Fibroblast of pulmonary artery (primary cell): ENCODE data around the gene OAF.

Experiments used
- DNase-seq: peaks from one replicate; pipeline ENCODE4 v3.0.0-alpha.2; 2010; ENCODE audit warnings: low read depth
- H3K4me3 ChIP-seq: replicated peaks from 2 replicates; pipeline ENCODE4 v1.5.1; 2011; ENCODE audit warnings: low read depth, mild to moderate bottlenecking, control low read depth, low read length, moderate library complexity
- CTCF ChIP-seq: IDR thresholded peaks from 2 replicates; pipeline ENCODE4 v1.5.1; 2011; ENCODE audit warnings: mild to moderate bottlenecking, control low read depth, low read length, inconsistent platforms; ENCODE audit errors: missing control alignments

Gene OAF

GRCh38 chr11:120205596-120206161, 5.2 kb upstream of the OAF start:
- TF ChIP-seq CTCF: no peak
- peak; percentile 66 for DNase-seq
- no peak overlapping the region for H3K4me3 ChIP-seq

GRCh38 chr11:120207512-120207911, 3.3 kb upstream of the OAF start:
- DNase-seq: no peak
- no peak overlapping the region for H3K4me3 ChIP-seq
- no peak for TF ChIP-seq CTCF

- H3K4me3 ChIP-seq: no peak overlapping the region
- TF ChIP-seq CTCF: no peak
- peak; percentile 54 for DNase-seq
Observed at GRCh38 chr11:120208001-120208441, 2.8 kb upstream of the OAF start.

- TF ChIP-seq CTCF: no peak
- H3K4me3 ChIP-seq: no peak overlapping the region
- peak; percentile 77 for DNase-seq
Observed at GRCh38 chr11:120208777-120209176, 2.1 kb upstream of the OAF start.

- TF ChIP-seq CTCF: no peak
- peak overlapping the region; percentile 74 for H3K4me3 ChIP-seq
- DNase-seq: no peak
Observed at GRCh38 chr11:120209746-120210625, 846 bp upstream of the OAF start.

GRCh38 chr11:120211522-120212258, 858 bp downstream of the OAF start:
- DNase-seq: no peak
- TF ChIP-seq CTCF: no peak
- H3K4me3 ChIP-seq: peak overlapping the region; percentile 74
